ENCODE measurements around the gene TMEM185B. TPM values are rescaled to one million over a fixed set of nuclear protein-coding genes. Genes with fewer than 3 reads are reported as not detected.

The TMEM185B gene
- total RNA-seq, 1 donor from 2014 or later, result 33.3 TPM

Other genes starting within 250 kb of the TMEM185B start
- gene EPB41L5, start 210.3 kb downstream of the TMEM185B start, total RNA-seq, result 1.4 and 1.8 TPM in 2 replicates
- 64.4 and 70.7 TPM in 2 replicates for gene RALB, start 29.5 kb upstream of the TMEM185B start, total RNA-seq
- gene INHBB, start 122.7 kb upstream of the TMEM185B start, total RNA-seq, result 0.09 TPM in 1 of 2 replicates, not detected in the other

All from T-helper 2 cell treated with Interferon-gamma antibody and Interleukin-4, amounts not matched to agents 100 ng/mL and 5 ng/mL, for 36 hours (primary cell).